EH (cell line): Measurements from ENCODE around the gene SMIM24.

Experiments used
- DNase-seq: peaks from one replicate; pipeline ENCODE4 v3.0.0-alpha.2; 2015; ENCODE audit warnings: low read depth

Gene SMIM24

DNA sequence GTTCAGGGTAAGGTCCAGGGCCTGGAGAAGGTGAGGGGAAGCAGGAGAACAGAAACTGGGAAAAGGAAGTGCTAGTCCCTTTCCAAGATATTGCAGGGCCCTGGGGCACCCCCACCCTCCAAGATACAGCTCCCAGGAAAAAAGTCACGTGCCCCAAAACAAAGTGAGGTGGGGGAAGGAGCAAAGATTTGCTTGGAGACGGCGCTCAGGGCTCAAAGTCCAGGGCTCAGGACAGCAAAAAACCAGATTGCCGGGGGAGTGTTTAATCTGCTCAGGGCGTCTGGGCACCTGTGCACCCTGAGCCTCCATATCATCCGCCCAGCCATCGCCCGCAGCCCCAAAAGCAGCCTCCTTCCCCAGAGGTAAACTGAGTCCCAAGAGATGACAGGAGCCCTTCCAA is 6.3 kb downstream of the SMIM24 start:
- no peak for DNase-seq

DNA sequence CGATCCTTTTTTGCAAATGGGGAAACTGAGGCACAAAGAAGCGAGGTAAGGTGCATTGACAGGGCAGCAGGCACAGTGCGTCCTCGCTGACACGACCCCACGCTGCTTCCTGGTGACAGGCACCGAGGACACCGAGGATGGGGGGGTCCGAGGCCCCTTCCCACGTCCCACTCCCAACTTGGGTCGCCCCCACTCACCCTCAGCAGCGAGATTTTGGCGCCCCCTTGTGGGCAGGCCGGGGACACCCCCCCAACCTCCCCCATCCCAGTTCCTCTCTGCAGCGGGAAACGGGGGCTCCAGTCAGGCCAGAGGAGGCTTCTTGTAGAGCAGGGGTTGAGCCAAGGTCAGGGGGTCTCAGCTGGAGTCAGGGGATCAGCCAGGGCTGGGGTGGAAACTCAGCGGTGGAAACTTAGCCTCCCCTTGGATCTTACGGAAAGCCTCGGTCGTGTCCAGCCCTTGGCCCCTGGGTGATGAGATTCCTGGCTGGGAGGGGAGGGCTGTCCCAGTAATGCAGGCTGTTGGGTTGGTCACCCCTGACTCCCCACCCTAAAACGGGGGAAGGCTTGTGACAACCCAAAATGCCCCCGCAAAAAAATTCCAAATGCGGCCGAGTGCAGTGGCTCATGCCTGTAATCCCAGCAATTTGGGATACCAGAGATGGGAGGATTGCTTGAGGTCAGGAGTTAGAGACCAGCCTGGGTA is 8.2 kb downstream of the SMIM24 start:
- peak; percentile 34 for DNase-seq

DNA sequence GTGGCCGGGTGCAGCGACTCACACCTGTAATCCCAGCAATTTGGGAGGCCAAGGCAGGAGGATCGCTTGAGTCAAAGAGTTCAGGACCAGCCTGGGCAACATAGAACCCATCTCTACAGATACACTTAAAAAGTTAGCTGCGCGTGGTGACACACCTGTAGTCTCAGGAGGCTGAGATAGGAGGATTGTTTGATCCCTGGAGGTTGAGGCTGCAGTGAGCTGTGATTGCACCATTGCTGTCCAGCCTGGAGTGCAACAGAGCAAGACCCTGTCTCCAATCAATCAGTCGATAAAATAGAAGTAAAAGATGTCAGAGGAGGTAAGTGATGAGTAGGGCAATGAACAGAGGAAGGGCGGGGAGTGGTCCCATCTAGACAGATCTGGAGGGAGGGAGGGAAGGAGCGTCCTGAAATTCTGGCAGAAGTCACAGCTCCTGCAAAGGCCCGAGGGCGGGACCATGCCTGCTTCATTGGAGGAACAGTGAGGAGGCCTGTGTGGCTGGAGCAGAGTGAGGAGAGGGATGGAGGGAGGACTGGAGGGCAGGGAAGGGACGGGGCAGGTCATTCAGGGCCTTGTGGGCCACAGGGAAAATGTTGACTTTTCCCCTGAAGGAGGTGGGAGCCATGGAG is 9.7 kb downstream of the SMIM24 start:
- peak; percentile 30 for DNase-seq

DNA sequence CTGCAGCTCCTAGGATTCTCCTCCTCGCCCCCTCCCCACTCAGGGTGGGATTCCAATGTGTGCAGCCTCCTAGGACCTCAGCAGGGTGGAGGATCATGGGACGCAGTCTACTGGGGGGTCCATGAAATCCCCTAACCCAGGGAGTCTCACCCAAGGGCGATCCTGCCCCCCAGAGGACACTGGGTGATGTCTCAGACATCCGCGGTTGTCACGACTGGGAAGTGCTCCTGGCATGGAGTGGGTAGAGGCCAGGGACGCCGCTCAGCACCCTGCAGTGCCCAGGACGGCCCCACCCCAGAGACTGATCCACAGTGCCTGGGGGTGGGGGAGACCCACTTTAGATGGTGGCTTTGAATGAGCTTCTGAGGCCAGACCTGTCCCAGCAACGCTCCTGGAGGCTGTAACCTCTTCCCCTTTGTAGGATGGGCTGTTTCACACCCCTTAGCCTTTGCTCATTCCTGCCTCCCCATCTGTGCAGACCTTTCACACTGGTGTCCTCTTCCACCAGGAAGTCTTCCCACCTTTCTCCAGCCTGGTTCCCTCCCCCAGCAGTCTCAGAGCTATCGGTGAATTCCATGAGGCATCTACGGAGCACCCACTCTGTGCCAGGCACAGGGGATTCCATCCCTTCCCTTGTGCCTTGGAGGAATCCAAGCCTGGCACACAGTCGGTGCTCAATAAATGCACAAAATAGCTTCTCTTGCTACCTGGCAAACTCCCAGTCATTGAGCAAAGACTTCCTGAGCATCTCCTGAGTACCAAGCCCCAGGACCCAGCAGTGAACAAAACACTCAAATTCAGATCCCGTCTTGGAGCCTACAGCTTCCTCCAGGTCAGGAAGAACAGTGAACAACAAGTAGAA is 10.5 kb downstream of the SMIM24 start:
- no peak for DNase-seq

DNA sequence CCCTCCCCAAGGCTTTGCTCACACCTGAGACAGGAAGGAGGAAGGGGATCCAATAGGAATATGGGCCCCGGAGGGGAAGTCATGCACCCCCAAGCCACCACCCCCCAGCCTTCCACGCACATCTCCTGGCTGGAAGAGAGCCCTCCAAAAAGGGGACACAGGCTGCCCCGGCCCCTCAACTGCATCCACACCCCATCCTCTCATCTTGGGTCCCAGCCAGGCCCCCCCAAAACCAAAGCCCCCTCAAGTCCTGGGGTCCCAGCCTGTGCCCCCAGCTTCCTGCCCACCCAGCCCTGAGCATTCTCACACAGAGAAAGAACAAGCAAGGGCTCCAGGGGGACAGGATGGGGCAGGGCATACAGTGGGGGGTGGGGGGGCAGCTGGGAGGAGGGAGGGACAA is 12.1 kb downstream of the SMIM24 start:
- no peak for DNase-seq

DNA sequence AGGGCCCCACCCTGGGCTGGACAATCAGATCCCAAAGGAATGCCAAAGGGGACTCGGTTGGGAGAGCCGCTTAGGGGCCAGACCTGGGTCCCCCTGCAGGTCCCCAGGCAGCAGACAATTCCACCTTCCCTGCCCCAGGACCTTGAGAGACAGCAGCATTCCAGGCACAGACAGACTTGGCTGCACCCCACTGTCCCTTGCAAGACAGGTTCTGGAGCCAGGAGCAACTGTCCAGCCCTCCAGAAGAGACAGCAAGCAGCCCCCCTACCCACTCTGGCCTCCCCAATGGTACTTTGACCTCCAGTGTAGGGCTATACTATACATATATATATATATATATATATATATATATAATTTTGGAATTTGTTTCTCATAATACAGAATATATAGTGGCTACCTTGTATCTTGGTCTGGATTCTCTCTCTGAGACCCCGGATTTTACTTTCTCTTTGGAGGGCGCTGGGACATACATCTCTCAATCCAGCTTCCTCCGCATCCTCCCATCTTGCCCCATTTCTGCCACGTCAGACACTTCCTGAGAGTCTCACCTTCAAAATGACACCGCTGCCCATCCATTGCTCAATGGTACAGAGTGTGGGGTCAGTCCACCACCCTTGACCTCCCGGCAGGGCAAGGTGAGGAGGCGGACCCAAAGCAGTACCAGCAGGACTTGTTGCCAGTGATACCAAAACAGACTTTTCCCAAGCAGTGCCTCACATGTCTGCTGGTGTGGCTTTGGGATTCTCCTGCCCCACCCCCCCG is 12.7 kb downstream of the SMIM24 start:
- DNase-seq, result no peak

DNA sequence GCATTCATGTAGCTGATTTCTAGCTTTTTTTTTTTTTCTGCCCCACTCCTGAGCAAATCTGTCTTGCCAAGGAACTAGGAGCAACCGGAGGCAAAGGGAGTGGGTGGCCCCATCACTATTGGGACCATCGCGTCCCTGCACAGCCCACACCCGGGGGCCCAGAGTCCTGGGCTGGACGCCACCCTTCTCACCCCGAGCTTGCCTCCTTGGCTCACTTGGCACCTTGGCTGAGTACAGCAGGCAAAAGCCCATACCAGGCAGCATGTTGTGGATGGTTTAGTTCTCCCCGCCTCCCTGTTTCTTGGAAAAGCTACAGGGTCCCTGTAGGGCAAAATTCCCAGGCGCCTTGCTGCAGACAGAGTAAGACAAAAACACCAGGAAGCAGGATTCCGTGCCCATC is 13.7 kb downstream of the SMIM24 start:
- DNase-seq, result no peak

DNA sequence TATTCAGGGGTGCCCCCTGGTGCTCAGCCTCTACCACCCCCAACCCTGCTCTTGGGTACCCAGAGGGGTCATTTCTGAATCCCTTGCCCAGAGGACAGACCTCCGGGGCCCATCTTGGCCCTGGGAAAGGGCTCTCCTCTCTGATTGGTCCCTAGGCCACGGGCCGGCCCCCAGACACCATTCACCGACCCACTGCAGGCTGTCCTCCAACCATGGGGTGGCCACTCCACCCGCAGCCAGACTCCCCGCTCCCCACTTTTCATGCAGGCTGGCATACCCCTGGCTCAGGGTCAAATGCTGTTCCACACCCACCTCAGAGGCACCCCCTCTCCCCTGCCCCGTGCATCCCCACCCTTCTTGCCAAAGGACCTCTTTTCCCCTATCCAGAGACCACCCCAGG is 14.8 kb downstream of the SMIM24 start:
- no peak for DNase-seq

DNA sequence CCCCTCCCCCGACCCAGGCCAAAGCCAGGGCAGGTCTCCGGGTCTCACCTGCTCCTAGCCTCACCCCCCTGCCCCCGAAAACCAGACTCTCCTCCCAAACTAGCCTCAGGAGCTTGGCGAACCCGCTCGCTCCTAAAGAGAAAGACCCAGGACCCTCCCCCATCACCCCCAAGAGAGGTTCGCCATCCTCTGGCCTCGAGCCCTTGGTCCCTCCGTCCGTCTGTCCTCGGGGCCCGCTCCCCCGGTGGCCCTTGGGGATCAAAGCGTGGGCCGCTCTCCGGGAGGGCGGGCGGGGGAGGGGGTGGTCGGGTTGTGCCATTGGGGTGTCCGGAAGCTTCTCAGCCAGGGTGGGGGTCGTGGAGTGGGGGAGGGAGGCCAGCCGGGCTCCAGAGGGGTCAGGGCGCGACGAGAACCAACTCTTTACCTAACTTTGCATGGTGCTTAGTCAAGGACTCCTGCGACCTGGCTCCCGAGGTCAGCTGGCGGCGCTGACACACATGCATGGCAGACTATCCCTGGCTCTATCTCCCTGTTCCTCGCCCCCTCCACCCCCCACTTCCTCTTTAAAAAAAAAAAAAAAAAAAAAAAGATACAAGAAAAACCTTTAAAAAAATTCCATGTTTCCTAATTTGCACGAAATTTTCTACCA is 15.6 kb downstream of the SMIM24 start:
- DNase-seq, result no peak

DNA sequence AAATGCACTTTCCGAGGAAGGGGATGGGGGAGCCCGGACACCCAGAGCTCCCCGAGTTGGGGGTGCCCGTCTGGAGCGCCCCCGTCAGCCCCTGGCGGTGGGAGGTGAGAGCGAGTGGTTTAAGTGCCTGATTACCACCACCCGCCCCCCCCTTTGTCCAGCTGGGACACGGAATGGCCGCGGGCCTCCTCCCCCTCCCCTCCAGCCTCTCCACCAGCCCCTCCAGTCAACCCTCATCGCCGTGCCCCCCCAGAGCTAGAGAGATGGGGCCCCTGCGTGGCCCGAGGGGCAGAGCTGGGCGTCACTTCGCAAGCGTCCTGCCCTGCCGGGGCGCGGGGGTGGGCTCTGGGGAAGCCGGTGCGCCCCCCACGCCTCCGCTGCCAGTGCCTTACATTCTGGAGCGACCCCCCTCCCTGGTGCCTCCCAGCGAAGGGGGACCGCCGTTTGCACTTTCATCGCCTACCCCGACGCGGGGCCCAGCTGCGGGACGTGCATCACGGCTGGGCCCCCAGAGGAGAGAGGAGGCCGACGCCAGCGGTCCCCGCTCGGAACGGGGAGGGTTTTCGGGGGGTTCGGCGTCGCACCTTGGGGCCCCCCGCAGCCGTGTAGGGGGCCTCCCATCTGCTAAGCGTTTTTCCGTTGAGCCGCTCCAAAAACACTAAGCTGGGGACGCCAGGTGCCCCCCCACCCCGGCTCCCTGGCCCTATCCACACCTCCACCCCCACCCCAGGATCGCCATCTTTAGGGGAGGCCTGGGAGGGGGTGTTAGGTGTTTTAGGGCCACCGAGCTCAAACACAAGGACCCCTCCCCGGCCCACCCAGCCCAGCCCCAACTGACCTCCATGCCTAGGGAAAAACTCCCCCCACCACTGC is 16.4 kb downstream of the SMIM24 start:
- no peak for DNase-seq

DNA sequence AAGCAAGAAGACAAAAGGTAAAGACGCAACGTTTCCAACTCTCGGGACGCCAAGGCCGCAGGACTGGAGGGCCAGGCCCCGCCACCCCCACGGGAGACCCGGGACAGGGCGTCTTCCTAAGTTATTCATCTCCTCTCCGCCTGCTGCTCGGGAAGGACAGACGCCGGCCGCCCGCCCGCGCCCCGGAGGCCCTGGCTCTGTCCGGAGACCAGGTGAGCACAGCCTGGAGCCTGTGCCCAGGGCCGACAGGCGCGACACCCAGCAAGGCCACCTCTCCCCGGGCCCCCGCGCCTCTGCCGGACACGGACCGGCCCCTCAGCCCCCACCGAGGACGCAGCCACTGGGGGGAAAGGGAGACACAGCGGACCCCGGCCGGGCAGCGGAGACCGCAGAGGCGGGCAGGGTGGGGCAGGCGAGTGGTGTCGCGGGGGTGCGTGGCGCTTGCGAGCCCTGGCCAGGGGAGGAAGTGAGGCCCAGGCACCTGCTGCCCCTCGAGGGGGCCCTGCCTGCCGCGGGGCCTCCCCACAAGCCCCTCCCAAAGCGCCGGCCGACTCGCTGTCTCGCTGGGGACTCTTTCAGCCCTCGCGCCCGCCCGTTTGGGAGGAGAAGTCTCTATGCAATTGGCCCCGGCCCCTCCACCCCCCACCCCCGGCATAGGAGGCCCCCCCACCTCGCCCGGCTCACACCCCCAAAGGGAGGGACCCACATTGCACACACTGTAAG is 17.2 kb downstream of the SMIM24 start:
- no peak for DNase-seq

DNA sequence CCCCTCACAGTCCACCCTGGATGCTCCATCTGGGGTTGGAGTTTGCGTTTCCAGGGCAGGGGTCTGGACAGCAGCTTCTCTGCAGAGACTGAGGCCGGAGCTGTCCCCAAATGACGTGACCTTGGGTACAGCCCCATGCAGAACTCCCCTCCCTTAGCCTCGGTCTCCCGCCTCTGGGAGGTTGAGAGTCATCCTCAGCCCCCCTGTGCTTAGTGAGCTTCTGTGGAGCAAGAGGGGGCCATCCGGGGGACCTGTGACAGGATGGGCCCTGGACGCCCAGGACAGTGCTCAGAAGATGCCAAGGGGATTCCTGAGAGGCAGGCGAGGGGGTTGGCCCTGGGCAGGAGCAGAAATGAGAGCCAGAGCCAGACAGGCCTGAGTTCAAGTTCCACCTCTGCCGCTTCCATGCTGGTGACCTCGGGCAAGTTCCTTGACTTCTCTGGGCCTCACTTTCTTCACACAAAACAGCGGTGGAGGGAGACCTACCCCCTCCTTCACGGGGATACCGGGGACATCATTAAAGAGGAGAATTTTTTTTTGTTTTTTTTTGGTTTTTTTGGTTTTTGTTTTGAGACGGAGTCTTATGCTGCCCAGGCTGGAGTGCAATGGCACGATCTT is 20.3 kb downstream of the SMIM24 start:
- DNase-seq, result no peak

DNA sequence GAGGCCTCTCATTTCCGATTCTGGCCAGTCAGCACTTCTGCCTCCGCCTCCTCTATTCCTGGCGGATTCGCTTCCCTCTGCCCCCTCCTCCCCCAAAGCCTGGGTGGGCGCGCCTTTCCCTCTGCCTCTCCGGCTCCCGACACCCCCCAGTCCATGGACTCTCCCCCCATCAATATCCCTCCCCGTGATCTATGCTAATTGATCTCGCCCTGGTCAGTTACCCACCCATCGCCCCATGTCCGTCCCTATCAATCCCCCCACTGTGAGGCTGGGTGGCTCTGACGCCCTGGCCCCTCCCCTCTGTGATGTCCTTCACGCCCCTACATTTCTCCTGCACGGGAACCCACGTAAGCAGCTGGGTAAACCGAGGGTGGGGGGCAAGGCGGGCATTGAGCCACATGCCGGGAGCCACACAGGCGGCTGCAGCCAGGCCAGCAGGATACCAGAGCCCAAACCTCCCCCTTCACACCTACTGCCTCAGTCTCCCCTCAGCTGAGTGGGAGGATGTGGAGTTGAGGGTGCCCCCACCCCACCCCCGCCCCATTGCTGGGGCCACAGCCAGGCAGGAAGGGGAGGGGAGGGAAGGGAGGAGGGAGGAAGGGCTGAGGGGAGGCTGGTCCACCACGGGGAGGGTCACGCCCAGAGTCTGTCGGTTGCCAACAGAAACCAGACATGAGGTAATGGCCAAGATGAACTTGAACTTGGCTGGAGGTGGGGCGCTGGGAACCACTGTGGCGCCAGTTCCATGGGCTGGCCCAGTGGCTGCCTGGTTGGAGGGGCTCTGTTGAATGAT is 21.0 kb downstream of the SMIM24 start:
- peak; percentile 91 for DNase-seq

DNA sequence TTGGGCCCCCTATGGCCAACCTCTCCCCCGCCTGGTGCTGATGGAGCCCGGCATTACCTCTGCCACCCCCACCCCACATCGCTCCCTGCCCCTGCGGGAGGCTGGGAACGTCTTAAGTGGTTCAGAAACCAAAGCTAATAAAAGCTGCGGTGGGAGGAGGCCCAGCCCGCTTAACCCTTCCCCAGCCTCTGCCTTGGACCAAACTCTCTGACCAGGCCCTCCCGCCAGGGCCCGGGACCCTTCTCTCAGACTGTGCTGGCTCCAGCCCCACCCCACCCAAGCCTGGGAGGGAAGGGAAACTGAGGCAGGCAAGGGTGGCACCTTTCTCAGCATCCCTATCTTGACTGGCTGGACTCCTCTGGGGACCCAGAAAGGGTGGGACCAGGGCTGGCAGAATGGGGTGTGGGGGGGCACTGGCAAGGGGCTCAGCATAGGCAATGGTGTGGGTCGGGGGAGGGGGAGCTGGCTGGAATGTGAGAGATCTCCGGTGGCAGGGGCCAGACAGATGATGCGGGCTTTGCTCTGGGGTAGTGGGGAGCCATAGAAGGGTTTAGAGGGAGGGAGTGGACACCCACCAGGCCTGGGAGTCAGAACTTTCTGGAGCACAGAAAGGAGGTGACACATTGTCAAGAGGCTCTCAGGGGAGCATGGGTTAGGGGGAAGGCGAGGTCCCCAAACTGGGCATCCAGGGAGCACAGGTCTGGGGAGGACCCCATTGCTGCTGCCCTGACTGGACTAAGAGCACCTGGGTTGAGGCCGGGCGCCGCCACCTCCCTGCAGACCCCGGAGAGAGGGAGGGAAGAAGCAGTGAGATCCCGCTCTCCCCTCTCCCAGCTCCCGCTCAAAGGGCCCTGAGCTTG is 21.9 kb downstream of the SMIM24 start:
- DNase-seq, result peak; percentile 59

DNA sequence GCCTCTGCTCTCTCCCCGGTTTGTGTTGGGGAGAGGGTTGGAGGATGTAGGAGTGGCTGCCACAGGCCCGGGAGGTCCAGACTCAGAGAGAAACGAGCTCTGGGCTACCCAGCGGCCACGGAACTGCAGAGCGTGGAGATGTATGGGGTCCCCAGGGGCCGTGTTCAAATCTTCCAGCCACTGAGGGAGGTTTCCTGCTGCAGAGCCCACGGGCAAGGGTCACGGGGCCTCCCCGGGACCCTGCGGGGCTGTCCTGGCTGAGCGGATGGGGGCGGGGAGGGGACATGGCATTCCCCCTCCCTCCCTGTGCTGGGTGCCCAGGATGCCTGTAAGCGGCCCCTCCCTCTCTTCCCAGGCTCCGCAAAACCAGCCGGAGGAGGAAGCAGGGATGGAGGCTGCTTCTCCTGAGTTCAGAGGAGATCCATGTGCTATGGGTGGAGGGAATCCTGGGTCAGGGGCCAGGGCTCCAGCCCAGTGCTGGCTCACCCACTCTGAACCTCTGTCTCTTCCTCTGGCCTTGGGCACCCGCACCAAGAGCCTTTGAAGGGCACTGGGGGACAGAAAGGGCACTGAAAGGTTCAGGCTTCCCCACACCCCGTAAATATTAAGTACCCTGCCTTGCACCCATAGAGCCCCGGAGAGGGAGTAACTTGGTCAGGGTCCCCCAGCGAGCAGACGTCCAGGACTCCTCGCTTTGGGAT is 22.6 kb downstream of the SMIM24 start:
- DNase-seq, result peak; percentile 25

DNA sequence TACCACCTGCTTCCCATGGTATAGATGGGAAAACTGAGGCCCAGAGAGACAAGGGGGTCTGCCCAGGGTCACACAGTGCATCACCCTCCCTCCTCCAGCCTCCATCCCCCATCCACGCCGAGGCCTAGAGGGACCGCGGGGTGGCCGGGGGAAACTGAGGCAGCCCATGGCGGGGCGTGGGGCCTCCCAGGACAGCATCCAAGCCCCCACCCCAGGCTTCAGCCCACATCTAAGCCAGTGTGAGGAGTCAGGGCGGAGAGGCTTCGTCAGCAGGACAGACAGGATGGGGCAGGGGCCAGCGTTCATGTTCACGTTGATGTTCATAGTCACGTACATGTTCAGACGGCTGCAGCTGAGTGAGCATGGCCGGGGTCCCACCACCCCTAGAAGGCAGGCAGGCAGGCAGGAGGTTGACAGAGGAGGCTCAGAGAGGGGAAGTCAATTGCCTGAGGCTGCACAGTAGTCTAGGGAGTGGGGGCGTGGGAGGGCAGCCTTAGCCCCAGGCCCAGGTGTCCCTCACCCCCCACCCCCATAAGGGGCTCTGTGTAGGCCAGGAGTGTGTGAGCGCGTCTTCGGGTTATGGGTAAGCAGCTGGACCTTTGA is 23.3 kb downstream of the SMIM24 start:
- DNase-seq, result no peak
